ENCODE results near the gene MBD3.

Gene MBD3

GRCh38 chr19:1629256-1629808 lies 36.7 kb upstream of the MBD3 start:
- no peak overlapping the region for H2AK5ac ChIP-seq (ENCODE audit: low read length)
- H3K79me1 ChIP-seq (ENCODE audit: low read length): peaks cover 5% of the 10 kb centered on the region
- H3K56ac ChIP-seq (ENCODE audit: low read length): no peak overlapping the region
- peaks cover under 1% of the 10 kb centered on the region for H3K79me2 ChIP-seq (ENCODE audit: control insufficient read depth, insufficient read depth, low read length)
- no peak overlapping the region for H2BK120ac ChIP-seq (ENCODE audit: low read depth, low read length)
- DNase-seq: no peak
- no peaks in the 10 kb centered on the region for H3K27me3 ChIP-seq (ENCODE audit: insufficient read depth, low read length, poor library complexity)
- no peak overlapping the region for H3K4me2 ChIP-seq (ENCODE audit: low read length)
- H3K27ac ChIP-seq (ENCODE audit: low read depth, low read length): no peak overlapping the region
- H2BK15ac ChIP-seq (replicated peaks; ENCODE audit: low read depth): no peak overlapping the region
- no CpG with 5 or more reads among the region's 24 CpGs for WGBS (ENCODE audit: extremely low coverage, insufficient coverage, low lambda C conversion rate)
- no peak overlapping the region for H3K23ac ChIP-seq (ENCODE audit: low read length)
- H3K4me3 ChIP-seq (ENCODE audit: low read length): no peak overlapping the region
- H3K4me1 ChIP-seq (ENCODE audit: control insufficient read depth, low read depth, low read length): no peaks in the 10 kb centered on the region
- H4K8ac ChIP-seq (ENCODE audit: low read depth, low read length): no peak overlapping the region
- H3K36me3 ChIP-seq (ENCODE audit: control insufficient read depth, insufficient read depth, low read length): peaks cover 4% of the 10 kb centered on the region
- H2BK5ac ChIP-seq (ENCODE audit: low read length): no peak overlapping the region
- no peak overlapping the region for H3K9ac ChIP-seq (ENCODE audit: low read length)
- no peak overlapping the region for H3K18ac ChIP-seq (ENCODE audit: low read length)
- H3K4ac ChIP-seq (ENCODE audit: low read depth, low read length): no peak overlapping the region
- no peak overlapping the region for H4K5ac ChIP-seq (ENCODE audit: low read length)

DNA sequence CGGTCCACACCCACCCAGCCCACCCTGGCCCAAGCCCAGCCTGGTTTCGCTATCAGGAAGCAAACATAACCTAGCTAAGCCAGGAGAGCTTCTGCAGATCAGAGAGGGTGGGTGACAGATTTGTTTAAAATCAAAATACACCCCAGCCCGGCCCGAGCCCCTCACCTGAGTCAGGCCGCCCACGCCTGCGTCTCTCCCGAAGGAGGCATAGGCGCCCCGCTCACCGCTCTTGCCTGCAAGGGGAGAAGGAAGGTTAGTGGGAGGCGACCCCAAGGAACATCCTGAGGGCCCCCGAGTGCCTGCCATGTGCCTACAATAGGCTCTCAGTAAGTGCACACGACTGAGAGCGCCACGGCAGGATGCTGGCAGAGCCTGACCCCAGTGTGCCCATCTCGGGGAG lies 34.5 kb upstream of the MBD3 start:
- no peaks in the 10 kb centered on the region for H3K27me3 ChIP-seq (ENCODE audit: insufficient read depth, low read length, poor library complexity)
- H2BK15ac ChIP-seq (replicated peaks; ENCODE audit: low read depth): no peak overlapping the region
- H3K23ac ChIP-seq (ENCODE audit: low read length): no peak overlapping the region
- no peak overlapping the region for H2BK120ac ChIP-seq (ENCODE audit: low read depth, low read length)
- no peak overlapping the region for H3K9ac ChIP-seq (ENCODE audit: low read length)
- H3K27ac ChIP-seq (ENCODE audit: low read depth, low read length): no peak overlapping the region
- H3K36me3 ChIP-seq (ENCODE audit: control insufficient read depth, insufficient read depth, low read length): peaks cover 10% of the 10 kb centered on the region
- no peak for DNase-seq
- peaks cover 7% of the 10 kb centered on the region for H3K79me1 ChIP-seq (ENCODE audit: low read length)
- WGBS (ENCODE audit: extremely low coverage, insufficient coverage, low lambda C conversion rate): no CpG with 5 or more reads among the region's 17 CpGs
- H3K79me2 ChIP-seq (ENCODE audit: control insufficient read depth, insufficient read depth, low read length): no peaks in the 10 kb centered on the region
- no peak overlapping the region for H3K4me3 ChIP-seq (ENCODE audit: low read length)
- no peak overlapping the region for H3K18ac ChIP-seq (ENCODE audit: low read length)
- H3K56ac ChIP-seq (ENCODE audit: low read length): no peak overlapping the region
- H3K4me1 ChIP-seq (ENCODE audit: control insufficient read depth, low read depth, low read length): no peaks in the 10 kb centered on the region
- no peak overlapping the region for H3K4me2 ChIP-seq (ENCODE audit: low read length)
- no peak overlapping the region for H4K8ac ChIP-seq (ENCODE audit: low read depth, low read length)
- H3K4ac ChIP-seq (ENCODE audit: low read depth, low read length): no peak overlapping the region
- H2AK5ac ChIP-seq (ENCODE audit: low read length): no peak overlapping the region
- H4K5ac ChIP-seq (ENCODE audit: low read length): no peak overlapping the region
- no peak overlapping the region for H2BK5ac ChIP-seq (ENCODE audit: low read length)

DNA sequence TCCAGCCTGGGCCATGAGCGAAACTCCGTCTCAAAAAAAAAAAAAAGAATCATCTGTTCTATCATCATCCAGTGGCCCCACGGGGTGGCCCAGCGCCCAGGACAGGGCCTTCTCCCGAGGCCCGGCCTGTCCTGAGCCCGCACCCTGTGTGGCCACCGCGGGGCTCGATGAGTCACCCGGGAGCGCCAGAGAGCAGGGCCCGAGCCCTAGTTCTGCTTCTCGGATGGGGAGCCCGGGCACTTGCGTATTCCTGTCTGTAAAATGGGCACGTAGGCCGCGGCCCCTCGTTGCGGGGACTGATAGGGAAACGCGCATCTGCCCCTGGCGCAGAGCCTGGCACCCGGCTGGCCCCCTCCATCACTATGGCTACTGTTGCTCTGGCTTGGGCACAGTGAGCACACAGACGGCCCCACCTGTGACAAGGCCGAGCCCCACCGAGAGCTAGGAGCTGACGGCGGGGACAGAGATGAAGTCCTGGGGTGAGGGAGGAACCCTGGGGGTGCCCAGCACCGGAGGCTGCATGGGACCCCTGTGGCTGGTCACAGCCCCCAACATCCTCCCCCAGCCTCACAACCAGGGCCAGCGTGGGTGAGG lies 33.8 kb upstream of the MBD3 start:
- Histone ChIP-seq H4K8ac (ENCODE audit: low read depth, low read length) (no peak overlapping the region), H3K23ac (ENCODE audit: low read length) (no peak overlapping the region), H3K36me3 (ENCODE audit: control insufficient read depth, insufficient read depth, low read length) (peaks cover 8% of the 10 kb centered on the region), H3K4me1 (ENCODE audit: control insufficient read depth, low read depth, low read length) (no peaks in the 10 kb centered on the region), H3K79me1 (ENCODE audit: low read length) (peaks cover 5% of the 10 kb centered on the region), H2BK5ac (ENCODE audit: low read length) (no peak overlapping the region), H3K9ac (ENCODE audit: low read length) (no peak overlapping the region), H2AK5ac (ENCODE audit: low read length) (no peak overlapping the region), H3K56ac (ENCODE audit: low read length) (no peak overlapping the region), H3K79me2 (ENCODE audit: control insufficient read depth, insufficient read depth, low read length) (no peaks in the 10 kb centered on the region), H4K5ac (ENCODE audit: low read length) (no peak overlapping the region), H3K4me3 (ENCODE audit: low read length) (no peak overlapping the region), H2BK15ac (replicated peaks; ENCODE audit: low read depth) (no peak overlapping the region), H3K27me3 (ENCODE audit: insufficient read depth, low read length, poor library complexity) (no peaks in the 10 kb centered on the region), H3K27ac (ENCODE audit: low read depth, low read length) (no peak overlapping the region), H3K4me2 (ENCODE audit: low read length) (no peak overlapping the region), H2BK120ac (ENCODE audit: low read depth, low read length) (no peak overlapping the region), H3K4ac (ENCODE audit: low read depth, low read length) (no peak overlapping the region), H3K18ac (ENCODE audit: low read length) (no peak overlapping the region)
- no CpG with 5 or more reads among the region's 32 CpGs for WGBS (ENCODE audit: extremely low coverage, insufficient coverage, low lambda C conversion rate)
- DNase-seq: no peak

GRCh38 chr19:1624458-1624857 lies 31.8 kb upstream of the MBD3 start:
- Histone ChIP-seq H2BK120ac (ENCODE audit: low read depth, low read length) (no peak overlapping the region), H2BK5ac (ENCODE audit: low read length) (no peak overlapping the region), H3K4me1 (ENCODE audit: control insufficient read depth, low read depth, low read length) (no peaks in the 10 kb centered on the region), H3K23ac (ENCODE audit: low read length) (no peak overlapping the region), H3K36me3 (ENCODE audit: control insufficient read depth, insufficient read depth, low read length) (peaks cover 10% of the 10 kb centered on the region), H3K27me3 (ENCODE audit: insufficient read depth, low read length, poor library complexity) (no peaks in the 10 kb centered on the region), H3K79me1 (ENCODE audit: low read length) (peaks cover 4% of the 10 kb centered on the region), H3K4me3 (ENCODE audit: low read length) (no peak overlapping the region), H4K5ac (ENCODE audit: low read length) (no peak overlapping the region), H3K18ac (ENCODE audit: low read length) (no peak overlapping the region), H3K56ac (ENCODE audit: low read length) (no peak overlapping the region), H2AK5ac (ENCODE audit: low read length) (no peak overlapping the region), H4K8ac (ENCODE audit: low read depth, low read length) (no peak overlapping the region), H3K27ac (ENCODE audit: low read depth, low read length) (no peak overlapping the region), H3K79me2 (ENCODE audit: control insufficient read depth, insufficient read depth, low read length) (no peaks in the 10 kb centered on the region), H2BK15ac (replicated peaks; ENCODE audit: low read depth) (no peak overlapping the region), H3K9ac (ENCODE audit: low read length) (no peak overlapping the region), H3K4me2 (ENCODE audit: low read length) (no peak overlapping the region), H3K4ac (ENCODE audit: low read depth, low read length) (no peak overlapping the region)
- DNase-seq: peak; percentile 84
- WGBS (ENCODE audit: extremely low coverage, insufficient coverage, low lambda C conversion rate): no CpG with 5 or more reads among the region's 23 CpGs

DNA sequence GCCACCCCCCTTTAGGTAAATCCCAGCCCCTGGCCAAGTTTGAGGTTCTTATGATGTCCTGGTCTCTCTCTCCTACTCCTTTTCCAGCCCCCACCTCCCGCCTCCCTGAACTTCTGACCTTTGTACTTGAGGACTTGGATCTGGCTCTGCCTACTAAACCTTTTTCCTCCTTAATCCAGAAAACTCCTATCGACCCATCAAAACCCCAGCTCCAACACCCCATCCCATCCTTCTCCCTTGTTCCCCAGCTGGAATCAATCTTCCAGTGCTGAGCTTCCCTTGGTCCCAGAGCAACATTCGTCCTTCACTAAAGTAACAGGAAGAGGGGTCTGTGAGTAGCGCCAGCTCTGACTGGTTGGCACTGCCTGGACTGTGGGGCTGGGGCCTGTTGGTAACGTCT lies 29.9 kb upstream of the MBD3 start:
- Histone ChIP-seq H3K79me2 (ENCODE audit: control insufficient read depth, insufficient read depth, low read length) (no peaks in the 10 kb centered on the region), H2BK5ac (ENCODE audit: low read length) (no peak overlapping the region), H3K27me3 (ENCODE audit: insufficient read depth, low read length, poor library complexity) (no peaks in the 10 kb centered on the region), H2BK120ac (ENCODE audit: low read depth, low read length) (no peak overlapping the region), H4K8ac (ENCODE audit: low read depth, low read length) (no peak overlapping the region), H2BK15ac (replicated peaks; ENCODE audit: low read depth) (no peak overlapping the region), H3K79me1 (ENCODE audit: low read length) (peaks cover 7% of the 10 kb centered on the region), H3K4me2 (ENCODE audit: low read length) (no peak overlapping the region), H3K9ac (ENCODE audit: low read length) (no peak overlapping the region), H2AK5ac (ENCODE audit: low read length) (no peak overlapping the region), H3K36me3 (ENCODE audit: control insufficient read depth, insufficient read depth, low read length) (peaks cover 15% of the 10 kb centered on the region), H4K5ac (ENCODE audit: low read length) (no peak overlapping the region), H3K27ac (ENCODE audit: low read depth, low read length) (no peak overlapping the region), H3K4ac (ENCODE audit: low read depth, low read length) (no peak overlapping the region), H3K23ac (ENCODE audit: low read length) (no peak overlapping the region), H3K56ac (ENCODE audit: low read length) (peak overlapping the region; percentile 3), H3K4me1 (ENCODE audit: control insufficient read depth, low read depth, low read length) (no peaks in the 10 kb centered on the region), H3K18ac (ENCODE audit: low read length) (no peak overlapping the region), H3K4me3 (ENCODE audit: low read length) (no peak overlapping the region)
- WGBS (ENCODE audit: extremely low coverage, insufficient coverage, low lambda C conversion rate): no CpG with 5 or more reads among the region's 5 CpGs
- DNase-seq: no peak

GRCh38 chr19:1622007-1622406 lies 29.3 kb upstream of the MBD3 start:
- Histone ChIP-seq H3K79me2 (ENCODE audit: control insufficient read depth, insufficient read depth, low read length) (no peaks in the 10 kb centered on the region), H3K56ac (ENCODE audit: low read length) (no peak overlapping the region), H3K4ac (ENCODE audit: low read depth, low read length) (no peak overlapping the region), H4K8ac (ENCODE audit: low read depth, low read length) (no peak overlapping the region), H3K79me1 (ENCODE audit: low read length) (peaks cover 7% of the 10 kb centered on the region), H3K23ac (ENCODE audit: low read length) (no peak overlapping the region), H3K18ac (ENCODE audit: low read length) (no peak overlapping the region), H2BK120ac (ENCODE audit: low read depth, low read length) (no peak overlapping the region), H3K27ac (ENCODE audit: low read depth, low read length) (no peak overlapping the region), H3K9ac (ENCODE audit: low read length) (no peak overlapping the region), H3K4me2 (ENCODE audit: low read length) (no peak overlapping the region), H2BK5ac (ENCODE audit: low read length) (no peak overlapping the region), H3K27me3 (ENCODE audit: insufficient read depth, low read length, poor library complexity) (no peaks in the 10 kb centered on the region), H3K4me3 (ENCODE audit: low read length) (no peak overlapping the region), H4K5ac (ENCODE audit: low read length) (no peak overlapping the region), H3K4me1 (ENCODE audit: control insufficient read depth, low read depth, low read length) (no peaks in the 10 kb centered on the region), H2AK5ac (ENCODE audit: low read length) (no peak overlapping the region), H2BK15ac (replicated peaks; ENCODE audit: low read depth) (no peak overlapping the region), H3K36me3 (ENCODE audit: control insufficient read depth, insufficient read depth, low read length) (peaks cover 18% of the 10 kb centered on the region)
- no peak for DNase-seq
- no CpG with 5 or more reads among the region's 23 CpGs for WGBS (ENCODE audit: extremely low coverage, insufficient coverage, low lambda C conversion rate)
